DOHH2 (cell line): ENCODE measurements around the gene LACTBL1.

Experiments used
- CTCF ChIP-seq: fragments of 200-600 bp; sonication (generic); IDR thresholded peaks from one replicate; pipeline ENCODE4 v1.5.1; 2014; ENCODE audit warnings: antibody characterized with exemption, mild to moderate bottlenecking, low read depth, low read length; ENCODE audit not compliant: poor library complexity, severe bottlenecking
- EZH2phosphoT487 ChIP-seq: fragments of 200-600 bp; sonication (generic); IDR thresholded peaks from 2 replicates; pipeline ENCODE4 v1.6.1; 2017; ENCODE audit warnings: borderline replicate concordance, mild to moderate bottlenecking, antibody characterized with exemption, low read length, moderate library complexity, mixed read lengths

GRCh38 chr1:22907528-22907927 is 65.1 kb downstream of the LACTBL1 start:
- no peak for TF ChIP-seq CTCF
- TF ChIP-seq EZH2phosphoT487: no peak
